Breast epithelium (tissue), 3 donors: ENCODE results near the gene SELPLG.
"Not testable (repeated sequence)": the region's sequence is repeated elsewhere in the genome, so short reads cannot be mapped to it uniquely, and the experiment has no call there.

Source experiments
- POLR2A ChIP-seq: fragments of 450-650 bp; IDR thresholded peaks from one replicate; pipeline ENCODE4 v1.6.1; 2016; ENCODE audit warnings: antibody characterized with exemption, mild to moderate bottlenecking, moderate library complexity
- POLR2AphosphoS5 ChIP-seq, 3 donors: sonication (generic); formaldehyde crosslinking; IDR thresholded peaks; one replicate each; pipeline ENCODE4 v1.6.1; 2017; ENCODE audit warnings: antibody characterized with exemption in 3 of 3
- TF ChIP-seq, protein P1 (sequence below), 3 donors: fragments of 450-650 bp; IDR thresholded peaks; one replicate each; pipeline ENCODE4 v1.5.1; 2016 to 2017; ENCODE audit warnings: antibody characterized with exemption in 3 of 3, mild to moderate bottlenecking in 3 of 3, moderate library complexity in 3 of 3

DNA sequence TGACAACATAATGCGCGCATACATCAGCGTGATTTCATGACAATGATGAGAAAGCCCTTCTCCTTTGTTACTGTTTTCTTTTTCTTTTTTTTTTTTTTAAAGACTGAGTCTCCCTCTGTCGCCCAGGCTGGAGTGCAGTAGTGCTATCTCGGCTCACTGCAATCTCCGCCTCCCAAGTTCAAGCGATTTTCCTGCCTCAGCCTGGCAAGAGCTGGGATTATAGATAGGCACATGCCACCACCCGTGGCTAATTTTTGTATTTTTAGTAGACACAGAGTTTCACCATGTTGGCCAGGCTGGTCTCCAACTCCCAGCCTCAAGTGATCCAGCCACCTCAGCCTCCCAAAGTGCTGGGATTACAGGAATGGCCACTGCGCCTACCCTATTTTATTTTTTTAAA is 20.9 kb upstream of the SELPLG start:
- TF ChIP-seq POLR2AphosphoS5 (IDR thresholded peaks at IDR 0.05); POLR2A: not testable (repeated sequence)
- TF ChIP-seq, protein P1, sequence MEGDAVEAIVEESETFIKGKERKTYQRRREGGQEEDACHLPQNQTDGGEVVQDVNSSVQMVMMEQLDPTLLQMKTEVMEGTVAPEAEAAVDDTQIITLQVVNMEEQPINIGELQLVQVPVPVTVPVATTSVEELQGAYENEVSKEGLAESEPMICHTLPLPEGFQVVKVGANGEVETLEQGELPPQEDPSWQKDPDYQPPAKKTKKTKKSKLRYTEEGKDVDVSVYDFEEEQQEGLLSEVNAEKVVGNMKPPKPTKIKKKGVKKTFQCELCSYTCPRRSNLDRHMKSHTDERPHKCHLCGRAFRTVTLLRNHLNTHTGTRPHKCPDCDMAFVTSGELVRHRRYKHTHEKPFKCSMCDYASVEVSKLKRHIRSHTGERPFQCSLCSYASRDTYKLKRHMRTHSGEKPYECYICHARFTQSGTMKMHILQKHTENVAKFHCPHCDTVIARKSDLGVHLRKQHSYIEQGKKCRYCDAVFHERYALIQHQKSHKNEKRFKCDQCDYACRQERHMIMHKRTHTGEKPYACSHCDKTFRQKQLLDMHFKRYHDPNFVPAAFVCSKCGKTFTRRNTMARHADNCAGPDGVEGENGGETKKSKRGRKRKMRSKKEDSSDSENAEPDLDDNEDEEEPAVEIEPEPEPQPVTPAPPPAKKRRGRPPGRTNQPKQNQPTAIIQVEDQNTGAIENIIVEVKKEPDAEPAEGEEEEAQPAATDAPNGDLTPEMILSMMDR (IDR thresholded peaks at IDR 0.05), result not testable (repeated sequence)
